Liver (tissue), 9 donors: ENCODE results near the gene GZMB. TPM values are rescaled to one million over a fixed set of nuclear protein-coding genes. Genes with fewer than 3 reads are reported as not detected.

Experiments
- DNase-seq: peaks from one replicate; pipeline ENCODE4 v3.0.0-alpha.2; 2017; ENCODE audit warnings: low spot score
- H3K27ac ChIP-seq, 2 donors: one replicate each; pipeline ENCODE4 v1.7.0; 2013; ENCODE audit warnings: inconsistent platforms in 2 of 2, low read length in 2 of 2, control low read depth in 1 of 2, low read depth in 1 of 2, mild to moderate bottlenecking in 1 of 2
- H3K27me3 ChIP-seq, 4 donors: one replicate each; pipeline versions ENCODE4 v1.6.1 to v1.7.0; 2013; ENCODE audit warnings: low read length in 3 of 4, inconsistent platforms in 1 of 4, mild to moderate bottlenecking in 1 of 4, moderate library complexity in 1 of 4; ENCODE audit not compliant: control insufficient read depth in 4 of 4, insufficient read depth in 4 of 4
- H3K36me3 ChIP-seq, 4 donors: one replicate each; pipeline versions ENCODE4 v1.6.1 to v1.7.0; 2013; ENCODE audit warnings: low read length in 3 of 4, mild to moderate bottlenecking in 3 of 4, low read depth in 1 of 4, moderate library complexity in 1 of 4; ENCODE audit not compliant: control insufficient read depth in 4 of 4, insufficient read depth in 3 of 4
- H3K4me1 ChIP-seq, 4 donors: one replicate each; pipeline versions ENCODE4 v1.6.1 to v1.7.0; 2013; ENCODE audit warnings: low read length in 3 of 4, mild to moderate bottlenecking in 3 of 4, moderate library complexity in 1 of 4; ENCODE audit not compliant: control insufficient read depth in 4 of 4, insufficient read depth in 4 of 4
- H3K4me3 ChIP-seq, 3 donors: one replicate each; pipeline versions ENCODE4 v1.6.1 to v1.7.0; 2013; ENCODE audit warnings: low read length in 3 of 3, control low read depth in 1 of 3, low read depth in 1 of 3, mild to moderate bottlenecking in 1 of 3
- H3K9ac ChIP-seq, 2 donors: one replicate each; pipeline ENCODE4 v1.7.0; 2013; ENCODE audit warnings: low read length in 2 of 2, mild to moderate bottlenecking in 2 of 2, moderate library complexity in 2 of 2, control low read depth in 1 of 2, low read depth in 1 of 2
- H3K9me3 ChIP-seq, 4 donors: one replicate each; pipeline versions ENCODE4 v1.6.1 to v1.7.0; 2013; ENCODE audit warnings: low read length in 3 of 4; ENCODE audit not compliant: control insufficient read depth in 4 of 4
- ATF3 ChIP-seq: IDR thresholded peaks from 2 replicates; pipeline ENCODE4 v1.6.1; 2016; ENCODE audit warnings: antibody characterized with exemption
- CTCF ChIP-seq: fragments of 150-350 bp; IDR thresholded peaks from 2 replicates; pipeline ENCODE4 v1.5.1; 2017; ENCODE audit warnings: improper control_type of control experiment, low read depth, low read length; ENCODE audit not compliant: missing input control
- EGR1 ChIP-seq, 2 donors: IDR thresholded peaks; 2 replicates each; pipeline ENCODE4 v1.6.1; 2016 to 2018; ENCODE audit warnings: antibody characterized with exemption in 2 of 2, low read depth in 2 of 2
- FOXA1 ChIP-seq: IDR thresholded peaks from 2 replicates; pipeline ENCODE4 v1.6.1; 2016; ENCODE audit warnings: antibody characterized with exemption
- GABPA ChIP-seq, 2 donors: IDR thresholded peaks in 1 of 2; conservative IDR thresholded peaks in 1 of 2; 2 replicates each; pipeline ENCODE4 v1.6.1; 2016; ENCODE audit warnings: antibody characterized with exemption in 2 of 2, mild to moderate bottlenecking in 1 of 2, moderate library complexity in 1 of 2
- HNF4A ChIP-seq, 2 donors: conservative IDR thresholded peaks; 2 replicates each; pipeline ENCODE4 v1.6.1; 2016; ENCODE audit warnings: antibody characterized with exemption in 2 of 2, mild to moderate bottlenecking in 2 of 2
- HNF4G ChIP-seq: IDR thresholded peaks from 2 replicates; pipeline ENCODE4 v1.6.1; 2016; ENCODE audit warnings: antibody characterized with exemption
- JUND ChIP-seq, 2 donors: IDR thresholded peaks; 2 replicates each; pipeline ENCODE4 v1.6.1; 2016; ENCODE audit warnings: antibody characterized with exemption in 2 of 2
- NR2F2 ChIP-seq: IDR thresholded peaks from 2 replicates; pipeline ENCODE4 v1.6.1; 2016; ENCODE audit warnings: antibody characterized with exemption
- RAD21 ChIP-seq, 2 donors: IDR thresholded peaks; 2 replicates each; pipeline ENCODE4 v1.6.1; 2016; ENCODE audit warnings: antibody characterized with exemption in 2 of 2, mild to moderate bottlenecking in 2 of 2
- REST ChIP-seq: IDR thresholded peaks from 2 replicates; pipeline ENCODE4 v1.6.1; 2016; ENCODE audit warnings: antibody characterized with exemption, mild to moderate bottlenecking
- TAF1 ChIP-seq: conservative IDR thresholded peaks from 2 replicates; pipeline ENCODE4 v1.6.1; 2016; ENCODE audit warnings: antibody characterized with exemption, mild to moderate bottlenecking
- YY1 ChIP-seq: IDR thresholded peaks from 2 replicates; pipeline ENCODE4 v1.6.1; 2016; ENCODE audit warnings: antibody characterized with exemption, mild to moderate bottlenecking
- ZBTB33 ChIP-seq: IDR thresholded peaks from 2 replicates; pipeline ENCODE4 v1.6.1; 2016; ENCODE audit warnings: antibody characterized with exemption
- WGBS: extraction: QIAGEN DNeasy Blood & Tissue Kit; methylation state at CpG from one replicate; pipeline ENCODE4 v1.1.7; 2013; 5-methylcytosine and 5-hydroxymethylcytosine counted together
- polyA plus RNA-seq, 2 donors: library from polyadenylated mRNA; stranded (reverse) in 1 of 2; unstranded in 1 of 2; fragments of 200-250 nt in 1 of 2; fragments of >200 nt in 1 of 2; fragmentation: Nextera tagmentation in 1 of 2; extraction: Ambion mirVana in 1 of 2; gene quantifications; one replicate each; pipeline versions ENCODE4 v1.2.1 to v1.2.3, GENCODE V29; 2013 to 2015
- total RNA-seq, 2 donors: library from RNA; depleted of rRNA; stranded (reverse); fragments of >200 nt; gene quantifications; one replicate each; pipeline ENCODE4 v1.2.3, GENCODE V29; 2014
- donor health status: healthy.
- donor health status: healthy.
- donor health status: healthy.
- donor health status: healthy.
- donor health status: healthy.

The GZMB gene
- total RNA-seq (under 1 TPM; 0.17 to 0.79 TPM), polyA plus RNA-seq (1 to 10 TPM in 1 of 2 donors, under 1 TPM in 1; 0.46 to 1.9 TPM)

GRCh38 chr14:24634158-24634557, at the start of gene GZMB:
Gene GZMB, minus strand, starts transcription at chr14:24634190. Its CDS starts 30 bp downstream, at chr14:24634160.
- Histone ChIP-seq H3K27ac (no peak within 1 kb of the TSS), H3K4me3 (no peak within 1 kb of the TSS), H3K27me3 (no peaks in the 10 kb centered on the region), H3K9ac (no peak within 1 kb of the TSS), H3K36me3 (no peaks in the 10 kb centered on the region), H3K4me1 (no peaks in the 10 kb centered on the region), H3K9me3 (no peaks in the 10 kb centered on the region)
- WGBS, result 48% methylated on average over 2 of the region's 2 CpGs
- TF ChIP-seq ZBTB33 (no peak), REST (no peak)
- DNase-seq, result no peak

GRCh38 chr14:24681056-24681455, 47.1 kb upstream of the GZMB start:
- Histone ChIP-seq H3K27me3 (peaks cover 0 to 5% (median 0%) of the 10 kb centered on the region in 4 donors), H3K9ac (no peak overlapping the region), H3K4me3 (no peak overlapping the region), H3K4me1 (peaks cover 0 to 3% (median 1%) of the 10 kb centered on the region in 4 donors), H3K36me3 (no peaks in the 10 kb centered on the region), H3K9me3 (no peaks in the 10 kb centered on the region), H3K27ac (no peak overlapping the region)
- DNase-seq, result no peak
- TF ChIP-seq EGR1 (IDR thresholded peaks at IDR 0.05; ENCODE audit: low read depth in 2 of 2) (no peak), ATF3 (no peak)
- WGBS, result 38% methylated on average over 1 of the region's 1 CpG

- TF ChIP-seq RAD21 (IDR thresholded peaks at IDR 0.05) (no peak), YY1 (no peak), JUND (IDR thresholded peaks at IDR 0.05) (no peak), FOXA1 (no peak), REST (no peak), NR2F2 (no peak), TAF1 (no peak), CTCF (no peak), HNF4G (no peak), HNF4A (conservative IDR thresholded peaks at IDR 0.05) (no peak), EGR1 (IDR thresholded peaks at IDR 0.05; ENCODE audit: low read depth in 2 of 2) (no peak), GABPA (IDR thresholded peaks at IDR 0.05 in 1 of 2, conservative IDR thresholded peaks at IDR 0.05 in 1 of 2) (no peak)
- H3K27ac ChIP-seq, result no peak overlapping the region
- DNase-seq, result no peak
- H3K9me3 ChIP-seq, result no peaks in the 10 kb centered on the region
- peaks cover 0 to 3% (median 1%) of the 10 kb centered on the region in 4 donors for H3K4me1 ChIP-seq
- 72% methylated on average over 4 of the region's 4 CpGs for WGBS
- H3K9ac ChIP-seq, result no peak overlapping the region
- peaks cover 0 to 5% (median 0%) of the 10 kb centered on the region in 4 donors for H3K27me3 ChIP-seq
- H3K4me3 ChIP-seq, result no peak overlapping the region
- no peaks in the 10 kb centered on the region for H3K36me3 ChIP-seq
Measured at GRCh38 chr14:24680516-24680915, 46.5 kb upstream of the GZMB start.
